HepG2 (cell line): ENCODE data around the gene ZNF513. TPM values are rescaled to one million over a fixed set of nuclear protein-coding genes. Genes with fewer than 3 reads are reported as not detected.
A peak's percentile ranks its signal among the peaks of the same experiment; 100 is the strongest.

Experiments
- DNMT1 ChIP-seq: sonication (generic); formaldehyde crosslinking; IDR thresholded peaks from 2 replicates; pipeline ENCODE4 v1.5.1; 2020; ENCODE audit warnings: mild to moderate bottlenecking, missing genetic modification reagents
- FOXK1 ChIP-seq: sonication (generic); formaldehyde crosslinking; IDR thresholded peaks from 2 replicates; pipeline ENCODE4 v1.4.0; 2020; ENCODE audit warnings: low read depth, missing genetic modification reagents, borderline replicate concordance
- FUBP1 ChIP-seq: sonication (generic); formaldehyde crosslinking; IDR thresholded peaks from 2 replicates; pipeline ENCODE4 v1.5.1; 2020; ENCODE audit warnings: missing genetic modification reagents, mild to moderate bottlenecking, borderline replicate concordance
- IKZF4 ChIP-seq: sonication (generic); formaldehyde crosslinking; IDR thresholded peaks from 2 replicates; pipeline ENCODE4 v1.5.1; 2020; ENCODE audit warnings: borderline replicate concordance, mild to moderate bottlenecking, low read depth, missing genetic modification reagents; ENCODE audit errors: not compliant biosample characterization
- KDM1A ChIP-seq: IDR thresholded peaks from 2 replicates; pipeline ENCODE4 v1.6.1; 2016; ENCODE audit warnings: missing compliant biosample characterization
- KLF13 ChIP-seq: sonication (generic); formaldehyde crosslinking; IDR thresholded peaks from 2 replicates; pipeline ENCODE4 v1.4.0; 2020; ENCODE audit warnings: mild to moderate bottlenecking, missing genetic modification reagents
- MEIS2 ChIP-seq: sonication (generic); formaldehyde crosslinking; IDR thresholded peaks from 2 replicates; pipeline ENCODE4 v1.9.0; 2021; ENCODE audit warnings: mild to moderate bottlenecking, missing genetic modification reagents
- NR2F2 ChIP-seq: IDR thresholded peaks from 2 replicates; pipeline ENCODE4 v1.6.1; 2012; ENCODE audit warnings: low read depth, inconsistent platforms, borderline replicate concordance
- RNF2 ChIP-seq: fragments of 450-650 bp; conservative IDR thresholded peaks from 2 replicates; pipeline ENCODE4 v1.6.1; 2016; ENCODE audit warnings: low read depth
- SP5 ChIP-seq: IDR thresholded peaks from 2 replicates; pipeline ENCODE4 v1.6.1; 2016; ENCODE audit warnings: low read depth, borderline replicate concordance
- TMF1 ChIP-seq: sonication (generic); formaldehyde crosslinking; IDR thresholded peaks from 2 replicates; pipeline ENCODE4 v1.8.1; 2022; ENCODE audit warnings: low read depth, missing genetic modification reagents
- ZFP41 ChIP-seq: sonication (generic); formaldehyde crosslinking; IDR thresholded peaks from 2 replicates; pipeline ENCODE4 v1.4.0; 2020; ENCODE audit warnings: mild to moderate bottlenecking, missing genetic modification reagents, borderline replicate concordance
- ZNF230 ChIP-seq: sonication (generic); formaldehyde crosslinking; IDR thresholded peaks from 2 replicates; pipeline ENCODE4 v1.4.0; 2020; ENCODE audit warnings: mild to moderate bottlenecking, missing genetic modification reagents
- ZNF30 ChIP-seq: sonication (generic); formaldehyde crosslinking; IDR thresholded peaks from 2 replicates; pipeline ENCODE4 v1.5.0; 2020; ENCODE audit warnings: mild to moderate bottlenecking, missing genetic modification reagents
- ZNF317 ChIP-seq: sonication (generic); formaldehyde crosslinking; IDR thresholded peaks from 2 replicates; pipeline ENCODE4 v1.5.0; 2020; ENCODE audit warnings: mild to moderate bottlenecking, missing genetic modification reagents
- ZNF451 ChIP-seq: sonication (generic); formaldehyde crosslinking; IDR thresholded peaks from 2 replicates; pipeline ENCODE4 v1.5.0; 2020; ENCODE audit warnings: mild to moderate bottlenecking, missing genetic modification reagents
- ZNF550 ChIP-seq: sonication (generic); formaldehyde crosslinking; IDR thresholded peaks from 2 replicates; pipeline ENCODE4 v1.4.0; 2020; ENCODE audit warnings: mild to moderate bottlenecking, missing genetic modification reagents, borderline replicate concordance
- ZNF557 ChIP-seq: sonication (generic); formaldehyde crosslinking; IDR thresholded peaks from 2 replicates; pipeline ENCODE4 v1.4.0; 2020; ENCODE audit warnings: missing genetic modification reagents
- ZNF577 ChIP-seq: sonication (generic); formaldehyde crosslinking; IDR thresholded peaks from 2 replicates; pipeline ENCODE4 v1.4.0; 2020; ENCODE audit warnings: mild to moderate bottlenecking, low read depth, missing genetic modification reagents, borderline replicate concordance
- ZNF747 ChIP-seq: sonication (generic); formaldehyde crosslinking; IDR thresholded peaks from 2 replicates; pipeline ENCODE4 v1.8.1; 2023; ENCODE audit warnings: missing genetic modification reagents, mild to moderate bottlenecking, borderline replicate concordance
- ZNF749 ChIP-seq: sonication (generic); formaldehyde crosslinking; IDR thresholded peaks from 2 replicates; pipeline ENCODE4 v1.8.0; 2022; ENCODE audit warnings: mild to moderate bottlenecking, missing genetic modification reagents, moderate library complexity, borderline replicate concordance
- ZSCAN29 ChIP-seq: sonication (generic); formaldehyde crosslinking; conservative IDR thresholded peaks from 2 replicates; pipeline ENCODE4 v1.4.0; 2020; ENCODE audit warnings: mild to moderate bottlenecking, missing genetic modification reagents
- polyA plus RNA-seq, 8 experiments: library from polyadenylated mRNA; depleted of rRNA in 3 of 8; stranded (reverse) in 7 of 8; unstranded in 1 of 8; fragments of >200 nt; fragmentation: Illumina TruSeq in 4 of 8; extraction: Trizol in 4 of 8; gene quantifications; 2 replicates each; pipeline versions ENCODE4 v1.2.1 to v1.2.3, GENCODE V29; 2011 to 2016; ENCODE audit warnings: low read depth in 4 of 8, missing spikeins in 1 of 8, mixed read lengths in 1 of 8; ENCODE audit not compliant: insufficient read depth in 1 of 8
- total RNA-seq, 5 experiments: library from RNA; depleted of rRNA; stranded (reverse); fragments of >200 nt; fragmentation: Illumina TruSeq; extraction: Trizol; gene quantifications; 2 replicates each; pipeline ENCODE4 v1.2.3, GENCODE V29; 2016; ENCODE audit warnings: low read depth in 1 of 5
- TF ChIP-seq, protein P1 (sequence below): sonication (generic); formaldehyde crosslinking; IDR thresholded peaks from 2 replicates; pipeline ENCODE4 v1.4.0; 2020; ENCODE audit warnings: missing genetic modification reagents

Gene ZNF513
- total and polyA plus RNA-seq, 2 of the 13 experiments (the other 11 are each of a cell fraction or from before 2014, with no cell fraction given), result 4.9 to 6.3 TPM

- TF ChIP-seq FUBP1 (CRISPR knock-in tag), result no peak
- 0 out of 2 replicates have a peak, but pooled peaks have one; percentile 73 for TF ChIP-seq ZNF747
- TF ChIP-seq NR2F2, result no peak
- TF ChIP-seq DNMT1 (CRISPR knock-in tag), result no peak
- no peak for TF ChIP-seq ZNF317 (CRISPR knock-in tag)
- TF ChIP-seq TMF1, result peak; percentile 76; the same call in 1 of the 2 replicates
- TF ChIP-seq ZNF577, result 0 out of 2 replicates have a peak, but pooled peaks have one; percentile 64
- no peak for TF ChIP-seq ZNF550 (CRISPR knock-in tag)
- no peak for TF ChIP-seq KDM1A
- TF ChIP-seq ZNF557, result 0 out of 2 replicates have a peak, but pooled peaks have one; percentile 80
- no peak; the same call in none of the 2 replicates for TF ChIP-seq ZSCAN29
- no peak; the same call in 1 of the 2 replicates for TF ChIP-seq RNF2
- no peak; the same call in 1 of the 2 replicates for TF ChIP-seq FOXK1 (CRISPR knock-in tag)
- peak; percentile 82; the same call in 1 of the 2 replicates for TF ChIP-seq ZNF230 (CRISPR knock-in tag)
- no peak for TF ChIP-seq IKZF4 (CRISPR knock-in tag)
- TF ChIP-seq SP5, result peak; percentile 61; the same call in 1 of the 2 replicates
- TF ChIP-seq ZNF30 (CRISPR knock-in tag), result no peak
- no peak for TF ChIP-seq ZFP41 (CRISPR knock-in tag)
- peak; percentile 90 for TF ChIP-seq MEIS2 (CRISPR knock-in tag)
- TF ChIP-seq ZNF749 (CRISPR knock-in tag), result no peak
- no peak; the same call in 1 of the 2 replicates for TF ChIP-seq KLF13 (CRISPR knock-in tag)
- TF ChIP-seq, protein P1, sequence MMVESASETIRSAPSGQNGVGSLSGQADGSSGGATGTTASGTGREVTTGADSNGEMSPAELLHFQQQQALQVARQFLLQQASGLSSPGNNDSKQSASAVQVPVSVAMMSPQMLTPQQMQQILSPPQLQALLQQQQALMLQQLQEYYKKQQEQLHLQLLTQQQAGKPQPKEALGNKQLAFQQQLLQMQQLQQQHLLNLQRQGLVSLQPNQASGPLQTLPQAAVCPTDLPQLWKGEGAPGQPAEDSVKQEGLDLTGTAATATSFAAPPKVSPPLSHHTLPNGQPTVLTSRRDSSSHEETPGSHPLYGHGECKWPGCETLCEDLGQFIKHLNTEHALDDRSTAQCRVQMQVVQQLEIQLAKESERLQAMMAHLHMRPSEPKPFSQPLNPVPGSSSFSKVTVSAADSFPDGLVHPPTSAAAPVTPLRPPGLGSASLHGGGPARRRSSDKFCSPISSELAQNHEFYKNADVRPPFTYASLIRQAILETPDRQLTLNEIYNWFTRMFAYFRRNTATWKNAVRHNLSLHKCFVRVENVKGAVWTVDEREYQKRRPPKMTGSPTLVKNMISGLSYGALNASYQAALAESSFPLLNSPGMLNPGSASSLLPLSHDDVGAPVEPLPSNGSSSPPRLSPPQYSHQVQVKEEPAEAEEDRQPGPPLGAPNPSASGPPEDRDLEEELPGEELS (CRISPR knock-in tag), result peak; percentile 61
- TF ChIP-seq ZNF451 (CRISPR knock-in tag), result peak; percentile 51
Measured at GRCh38 chr2:27428978-27429541, 48.5 kb upstream of the ZNF513 start (continued).
